ENCODE data around the gene MAST4.

The MAST4 gene

GRCh38 chr5:67192719-67193438, 596.7 kb downstream of the MAST4 start:
- peaks cover 0 to 6% (median 0%) of the 10 kb centered on the region in 11 experiments; a peak in 3 of 22 replicates for H4K20me1 ChIP-seq
- H3K9me3 ChIP-seq (replicated peaks in 1 of 11), result peaks cover 5 to 16% (median 10%) of the 10 kb centered on the region in 11 experiments; a peak in 15 of 22 replicates
- peaks cover 52 to 99% (median 59%) of the 10 kb centered on the region in 10 experiments for H3K4me1 ChIP-seq
- H3K27ac ChIP-seq, result peak overlapping the region in 9 of 11 experiments; percentile 20 to 86 (median 73); a peak in 15 of 22 replicates
- peak overlapping the region; percentile 75 to 98 (median 93) for H3K4me2 ChIP-seq
- peak overlapping the region in 8 of 11 experiments; percentile 1 to 74 (median 53); a peak in 12 of 22 replicates for H3K9ac ChIP-seq
- H3K4me3 ChIP-seq, result peak overlapping the region in 5 of 10 experiments; percentile 26 to 60 (median 53); a peak in 7 of 20 replicates
- no peak for TF ChIP-seq Cebpa-rat (IDR thresholded peaks at IDR 0.05)
- peaks cover 0 to 36% (median 4%) of the 10 kb centered on the region in 11 experiments; a peak in 10 of 22 replicates for H3K36me3 ChIP-seq
- H3K27me3 ChIP-seq, result no peaks in the 10 kb centered on the region

- TF ChIP-seq Cebpa-rat (IDR thresholded peaks at IDR 0.05), result no peak
- Histone ChIP-seq H3K4me3 (peak overlapping the region in 5 of 10 experiments; percentile 26 to 60 (median 53); a peak in 9 of 20 replicates), H3K9ac (peak overlapping the region in 8 of 11 experiments; percentile 1 to 74 (median 53); a peak in 12 of 22 replicates), H3K4me2 (peak overlapping the region; percentile 75 to 98 (median 93)), H3K9me3 (replicated peaks in 1 of 11) (peaks cover 5 to 16% (median 10%) of the 10 kb centered on the region in 11 experiments; a peak in 15 of 22 replicates), H4K20me1 (peaks cover 0 to under 1% (median 0%) of the 10 kb centered on the region in 11 experiments; a peak in 1 of 22 replicates), H3K27ac (peak overlapping the region in 9 of 11 experiments; percentile 20 to 86 (median 73); a peak in 15 of 22 replicates), H3K36me3 (peaks cover 0 to 36% (median 4%) of the 10 kb centered on the region in 11 experiments; a peak in 10 of 22 replicates), H3K4me1 (peaks cover 54 to 99% (median 60%) of the 10 kb centered on the region in 10 experiments), H3K27me3 (no peaks in the 10 kb centered on the region)
Measured at GRCh38 chr5:67193439-67193807, 597.2 kb downstream of the MAST4 start.

DNA sequence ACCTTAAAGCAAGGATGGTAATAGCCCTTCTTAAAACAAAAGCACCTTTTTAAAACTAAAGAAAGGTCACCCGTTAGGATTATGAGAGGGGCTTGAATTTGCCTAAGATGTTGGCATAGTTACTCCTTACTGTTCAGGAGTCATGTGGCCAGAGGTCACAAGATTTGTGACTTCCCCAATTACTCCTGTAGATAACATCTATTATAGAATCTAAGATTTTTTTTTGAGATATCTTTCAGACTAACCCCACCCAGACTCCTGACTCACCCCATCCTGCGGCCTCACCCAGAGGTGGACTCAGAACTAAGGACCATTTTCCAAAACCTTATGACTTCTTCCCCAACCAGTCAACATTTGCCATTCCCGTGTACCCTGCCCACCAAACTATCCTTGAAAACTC, 598.0 kb downstream of the MAST4 start:
- Histone ChIP-seq H3K4me3 (peak overlapping the region in 6 of 10 experiments; percentile 53 to 67 (median 58); a peak in 9 of 20 replicates), H3K4me2 (peak overlapping the region; percentile 75 to 98 (median 93); a peak in 18 of 22 replicates)

GRCh38 chr5:67195406-67196275, 599.4 kb downstream of the MAST4 start:
- Histone ChIP-seq H3K36me3 (peaks cover 0 to 21% (median 4%) of the 10 kb centered on the region in 11 experiments; a peak in 9 of 22 replicates), H4K20me1 (no peaks in the 10 kb centered on the region), H3K27me3 (no peaks in the 10 kb centered on the region), H3K9ac (peak overlapping the region in 9 of 11 experiments; percentile 13 to 74 (median 65); a peak in 15 of 22 replicates), H3K27ac (peak overlapping the region in 10 of 11 experiments; percentile 3 to 86 (median 70); a peak in 17 of 22 replicates), H3K4me2 (peak overlapping the region; percentile 75 to 98 (median 93)), H3K4me1 (peaks cover 73 to 99% (median 81%) of the 10 kb centered on the region in 10 experiments), H3K9me3 (replicated peaks in 1 of 11) (peaks cover 5 to 16% (median 9%) of the 10 kb centered on the region in 11 experiments; a peak in 15 of 22 replicates), H3K4me3 (peak overlapping the region; percentile 40 to 67 (median 54))
- TF ChIP-seq Cebpa-rat (IDR thresholded peaks at IDR 0.05), result no peak

More for the DNA sequence above, 598.0 kb downstream of the MAST4 start:
- no peak for TF ChIP-seq Cebpa-rat (IDR thresholded peaks at IDR 0.05)
- peaks cover 0 to 34% (median 4%) of the 10 kb centered on the region in 11 experiments; a peak in 10 of 22 replicates for H3K36me3 ChIP-seq
- peaks cover 58 to 99% (median 67%) of the 10 kb centered on the region in 10 experiments for H3K4me1 ChIP-seq
- H3K27me3 ChIP-seq, result no peaks in the 10 kb centered on the region
- H3K9ac ChIP-seq, result peak overlapping the region in 4 of 11 experiments; percentile 52 to 74 (median 73); a peak in 6 of 22 replicates
- H3K9me3 ChIP-seq (replicated peaks in 1 of 11), result peaks cover 5 to 16% (median 10%) of the 10 kb centered on the region in 11 experiments; a peak in 15 of 22 replicates
- peak overlapping the region in 6 of 11 experiments; percentile 71 to 86 (median 77); a peak in 12 of 22 replicates for H3K27ac ChIP-seq
- H4K20me1 ChIP-seq, result no peaks in the 10 kb centered on the region; a peak in 1 of 22 replicates

- peak within 1 kb of the TSS; percentile 24 to 86 (median 68); a peak in 17 of 22 replicates for H3K27ac ChIP-seq
- peak within 1 kb of the TSS; percentile 13 to 74 (median 61); a peak in 19 of 22 replicates for H3K9ac ChIP-seq
- H3K4me1 ChIP-seq, result peaks cover 76 to 98% (median 91%) of the 10 kb centered on the region in 10 experiments
- no peak for TF ChIP-seq Cebpa-rat (IDR thresholded peaks at IDR 0.05)
- H4K20me1 ChIP-seq, result no peaks in the 10 kb centered on the region
- peak within 1 kb of the TSS; percentile 40 to 67 (median 54) for H3K4me3 ChIP-seq
- peak within 1 kb of the TSS; percentile 75 to 98 (median 93) for H3K4me2 ChIP-seq
- peaks cover 0 to 11% (median 4%) of the 10 kb centered on the region in 11 experiments; a peak in 7 of 22 replicates for H3K36me3 ChIP-seq
- peaks cover 5 to 24% (median 12%) of the 10 kb centered on the region in 11 experiments; a peak in 16 of 22 replicates for H3K9me3 ChIP-seq (replicated peaks in 1 of 11)
- H3K27me3 ChIP-seq, result no peaks in the 10 kb centered on the region
Measured at GRCh38 chr5:67196537-67197059, 600.4 kb downstream of the MAST4 start, which contains the start of gene CD180. Gene CD180 (minus strand): TSS chr5:67196799. CDS start chr5:67196641, 158 bp downstream.

- peaks cover 79 to 100% (median 99%) of the 10 kb centered on the region in 10 experiments for H3K4me1 ChIP-seq
- peak overlapping the region; percentile 75 to 98 (median 93); a peak in 21 of 22 replicates for H3K4me2 ChIP-seq
- peak overlapping the region in 8 of 11 experiments; percentile 55 to 86 (median 70); a peak in 13 of 22 replicates for H3K27ac ChIP-seq
- peaks cover 0 to 4% (median 0%) of the 10 kb centered on the region in 11 experiments; a peak in 4 of 22 replicates for H3K36me3 ChIP-seq
- H4K20me1 ChIP-seq, result no peaks in the 10 kb centered on the region
- no peaks in the 10 kb centered on the region for H3K27me3 ChIP-seq
- peaks cover 0 to 17% (median 7%) of the 10 kb centered on the region in 11 experiments; a peak in 16 of 22 replicates for H3K9me3 ChIP-seq (replicated peaks in 1 of 11)
- H3K9ac ChIP-seq, result peak overlapping the region in 1 of 11 experiments; percentile 74; a peak in 1 of 22 replicates
- H3K4me3 ChIP-seq, result peak overlapping the region in 3 of 10 experiments; percentile 54 to 67 (median 60); a peak in 4 of 20 replicates
- no peak for TF ChIP-seq Cebpa-rat (IDR thresholded peaks at IDR 0.05)
Measured at GRCh38 chr5:67197536-67197935, 601.3 kb downstream of the MAST4 start.

GRCh38 chr5:67198917-67199316, 602.7 kb downstream of the MAST4 start:
- Histone ChIP-seq H3K27ac (peak overlapping the region in 6 of 11 experiments; percentile 43 to 83 (median 65); a peak in 11 of 22 replicates), H3K27me3 (no peaks in the 10 kb centered on the region), H3K9me3 (replicated peaks in 1 of 11) (peaks cover 0 to 12% (median 0%) of the 10 kb centered on the region in 11 experiments; a peak in 7 of 22 replicates), H3K4me3 (no peak overlapping the region), H3K4me2 (peak overlapping the region; percentile 10 to 95 (median 78); a peak in 17 of 22 replicates), H3K9ac (no peak overlapping the region; a peak in 1 of 22 replicates), H3K4me1 (peaks cover 80 to 100% (median 98%) of the 10 kb centered on the region in 10 experiments), H3K36me3 (no peaks in the 10 kb centered on the region), H4K20me1 (no peaks in the 10 kb centered on the region)
- no peak for TF ChIP-seq Cebpa-rat (IDR thresholded peaks at IDR 0.05)

All from BLaER1 treated with 17β-estradiol and CSF1 and Interleukin-3, amounts not matched to agents 10 nM and 100 nM (cell line).